ENCODE data around the gene RGS3. TPM values are rescaled to one million over a fixed set of nuclear protein-coding genes. Genes with fewer than 3 reads are reported as not detected.

RGS3 gene
- total and polyA plus RNA-seq, 12 donors = 65.4 to 201 (median 132) TPM

DNA sequence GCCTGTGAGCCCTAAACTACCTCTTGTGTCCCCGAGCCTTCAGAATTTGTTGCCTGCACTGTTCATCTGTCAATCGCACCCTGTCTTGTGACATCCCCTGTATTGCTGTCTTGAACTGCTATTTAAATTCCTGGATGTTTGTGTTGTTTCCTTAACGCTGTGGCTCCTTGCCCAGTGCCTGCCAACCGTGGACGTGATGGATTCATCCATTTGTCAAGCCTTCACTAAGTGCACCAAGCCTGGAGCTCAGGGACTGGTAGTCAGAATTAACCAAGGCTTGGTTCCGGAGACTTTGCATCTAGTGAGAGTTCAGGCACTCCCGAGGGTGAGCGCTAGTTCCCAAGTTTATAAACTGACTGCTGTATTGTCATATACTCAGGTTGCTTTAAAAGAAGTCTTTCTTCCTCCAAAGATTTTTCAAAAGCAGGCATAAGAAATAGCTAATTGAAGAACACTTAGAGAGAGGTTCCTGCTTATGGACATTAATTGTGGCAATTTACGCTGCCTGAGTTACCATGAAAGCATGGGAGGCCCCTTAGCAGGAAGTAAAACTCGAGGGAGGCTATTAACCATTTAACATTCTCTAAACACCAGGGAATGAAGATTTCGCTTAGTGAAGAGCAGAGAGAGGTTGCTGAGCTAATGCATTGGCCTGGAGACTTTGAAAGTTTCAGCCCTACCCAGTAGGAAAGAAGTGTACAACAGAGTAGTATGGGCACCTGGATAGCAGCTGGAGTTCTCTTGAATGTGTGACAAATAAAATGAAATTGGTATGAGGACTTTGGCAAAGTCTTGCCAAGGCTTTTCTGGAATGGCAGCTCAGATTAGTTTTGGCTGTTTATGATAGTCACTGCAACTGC, 29.0 kb downstream of the RGS3 start:
- H3K36me3 ChIP-seq = peaks cover 0 to 3% (median 0%) of the 10 kb centered on the region in 9 donors
- TF ChIP-seq, protein P1, sequence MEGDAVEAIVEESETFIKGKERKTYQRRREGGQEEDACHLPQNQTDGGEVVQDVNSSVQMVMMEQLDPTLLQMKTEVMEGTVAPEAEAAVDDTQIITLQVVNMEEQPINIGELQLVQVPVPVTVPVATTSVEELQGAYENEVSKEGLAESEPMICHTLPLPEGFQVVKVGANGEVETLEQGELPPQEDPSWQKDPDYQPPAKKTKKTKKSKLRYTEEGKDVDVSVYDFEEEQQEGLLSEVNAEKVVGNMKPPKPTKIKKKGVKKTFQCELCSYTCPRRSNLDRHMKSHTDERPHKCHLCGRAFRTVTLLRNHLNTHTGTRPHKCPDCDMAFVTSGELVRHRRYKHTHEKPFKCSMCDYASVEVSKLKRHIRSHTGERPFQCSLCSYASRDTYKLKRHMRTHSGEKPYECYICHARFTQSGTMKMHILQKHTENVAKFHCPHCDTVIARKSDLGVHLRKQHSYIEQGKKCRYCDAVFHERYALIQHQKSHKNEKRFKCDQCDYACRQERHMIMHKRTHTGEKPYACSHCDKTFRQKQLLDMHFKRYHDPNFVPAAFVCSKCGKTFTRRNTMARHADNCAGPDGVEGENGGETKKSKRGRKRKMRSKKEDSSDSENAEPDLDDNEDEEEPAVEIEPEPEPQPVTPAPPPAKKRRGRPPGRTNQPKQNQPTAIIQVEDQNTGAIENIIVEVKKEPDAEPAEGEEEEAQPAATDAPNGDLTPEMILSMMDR (IDR thresholded peaks at IDR 0.05) = no peak
- H3K4me1 ChIP-seq = peaks cover 0 to 52% (median 31%) of the 10 kb centered on the region in 9 donors
- no peaks in the 10 kb centered on the region for H3K9me3 ChIP-seq
- ATAC-seq (peak in 7 of 8 donors; percentile 5 to 63 (median 40)), DNase-seq (peak in 1 of 2 donors; percentile 50)
- H3K27me3 ChIP-seq = no peaks in the 10 kb centered on the region
- H3K4me3 ChIP-seq = no peak overlapping the region
- WGBS, 2 donors = 29 to 35% methylated on average over 11 of the region's 11 CpGs
- intact Hi-C loops (cut with DNase I) = loop anchor here in 1 of 10 donors (5.0 kb wide), 1 partner anchor 35 kb away; no protein-coding TSS in a partner anchor
- H3K27ac ChIP-seq = peak overlapping the region in 9 of 10 donors; percentile 29 to 83 (median 69)

DNA sequence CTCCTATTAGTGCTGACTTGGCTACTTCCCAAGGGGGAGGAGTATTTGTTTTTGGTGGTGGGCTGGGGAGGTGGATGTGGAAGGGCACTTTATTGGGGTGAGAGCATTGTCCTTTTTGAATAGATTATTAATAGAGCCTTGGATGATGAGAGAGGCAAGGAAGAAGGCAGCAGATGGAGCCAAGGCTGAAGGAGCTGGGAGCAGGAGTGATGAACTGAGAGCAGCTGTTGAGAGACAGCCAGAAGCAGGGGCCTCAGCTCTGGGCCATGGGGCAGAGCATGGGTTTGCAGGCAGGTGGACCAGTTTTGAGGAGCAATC, 29.6 kb downstream of the RGS3 start:
- TF ChIP-seq, protein P1 (IDR thresholded peaks at IDR 0.05) = no peak
- Histone ChIP-seq H3K4me1 (peaks cover 0 to 46% (median 28%) of the 10 kb centered on the region in 9 donors), H3K36me3 (peaks cover 0 to 9% (median 0%) of the 10 kb centered on the region in 9 donors), H3K4me3 (no peak overlapping the region), H3K27me3 (no peaks in the 10 kb centered on the region), H3K27ac (peak overlapping the region in 8 of 10 donors; percentile 48 to 83 (median 74)), H3K9me3 (no peaks in the 10 kb centered on the region)
- DNase-seq (no peak), ATAC-seq (peak in 1 of 8 donors; percentile 4)
- intact Hi-C loops (cut with DNase I) = loop anchor here in 1 of 10 donors (5.0 kb wide), 1 partner anchor 36 kb away; no protein-coding TSS in a partner anchor

DNA sequence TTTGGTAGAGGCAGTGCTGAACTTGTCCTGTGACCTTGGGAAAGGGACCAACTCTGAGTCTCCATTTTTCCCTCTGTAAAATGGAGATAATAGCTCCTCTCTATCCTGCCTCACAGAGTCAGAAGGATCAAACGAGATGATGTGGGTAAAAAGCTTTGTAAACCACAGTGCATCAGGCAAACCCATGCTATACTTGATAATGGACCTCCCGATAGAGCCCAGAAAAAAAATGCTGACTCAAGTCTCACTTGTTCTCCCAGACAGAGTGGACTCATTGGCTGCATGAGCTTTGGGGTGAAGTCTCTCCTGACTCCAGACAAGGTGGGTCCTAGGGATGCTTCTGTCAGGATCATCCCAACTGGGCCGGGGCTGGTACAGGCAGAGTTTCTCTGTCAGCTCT, 32.0 kb downstream of the RGS3 start:
- ATAC-seq (no peak), DNase-seq (no peak)
- H3K4me1 ChIP-seq = peaks cover 4 to 43% (median 26%) of the 10 kb centered on the region in 9 donors
- H3K9me3 ChIP-seq = no peaks in the 10 kb centered on the region
- no peaks in the 10 kb centered on the region for H3K27me3 ChIP-seq
- no peak overlapping the region for H3K27ac ChIP-seq
- WGBS, 2 donors = 91 to 98% methylated on average over 3 of the region's 3 CpGs
- H3K4me3 ChIP-seq = no peak overlapping the region
- peaks cover 0 to 19% (median 0%) of the 10 kb centered on the region in 9 donors for H3K36me3 ChIP-seq
- TF ChIP-seq, protein P1 (IDR thresholded peaks at IDR 0.05) = no peak
- intact Hi-C loops (cut with DNase I) = loop anchor here in 1 of 10 donors (5.0 kb wide), 1 partner anchor 33 kb away; the partner anchor contains the start of gene RGS3

DNA sequence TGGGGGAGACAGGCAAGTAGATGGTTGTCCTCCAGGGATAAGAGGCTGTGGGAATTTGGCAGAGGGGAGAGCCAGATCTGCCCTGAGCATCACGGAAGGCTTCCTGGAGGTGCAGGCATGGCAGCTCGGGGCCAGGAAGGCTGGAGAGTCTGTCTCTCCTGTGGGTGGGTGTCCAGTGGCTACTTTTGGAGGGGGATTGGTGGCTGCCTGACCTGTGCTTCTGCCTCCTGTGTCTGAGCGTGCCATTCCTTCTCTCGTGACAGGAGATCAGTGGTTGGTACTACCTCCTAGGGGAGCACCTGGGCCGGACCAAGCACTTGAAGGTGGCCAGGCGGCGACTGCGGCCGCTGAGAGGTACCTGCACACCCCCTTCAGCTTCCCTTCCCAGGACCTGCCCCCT, 33.5 kb downstream of the RGS3 start:
- Histone ChIP-seq H3K36me3 (peaks cover 0 to 19% (median 0%) of the 10 kb centered on the region in 9 donors), H3K4me3 (no peak overlapping the region), H3K27me3 (no peaks in the 10 kb centered on the region), H3K27ac (no peak overlapping the region), H3K4me1 (peaks cover 4 to 39% (median 31%) of the 10 kb centered on the region in 9 donors), H3K9me3 (no peaks in the 10 kb centered on the region)
- WGBS, 2 donors = 96 to 98% methylated on average over 9 of the region's 9 CpGs
- intact Hi-C loops (cut with DNase I) = loop anchor here in 1 of 10 donors (5.0 kb wide), 1 partner anchor 35 kb away; the partner anchor contains the start of gene RGS3
- ATAC-seq (no peak), DNase-seq (no peak)
- TF ChIP-seq, protein P1 (IDR thresholded peaks at IDR 0.05) = no peak
